GM12878 (cell line): ENCODE results near the gene GNB5. TPM values are rescaled to one million over a fixed set of nuclear protein-coding genes. Genes with fewer than 3 reads are reported as not detected.

Source experiments
- ATAC-seq: fragments of 200-7000 bp; cut with Tn5 transposase; 3 replicates; pipeline ENCODE4 v1.9.1; 2020; ENCODE audit warnings: mild to moderate bottlenecking, moderate library complexity
- BruUV-seq: library from RNA; stranded (reverse); fragments of 400-500 nt; replicated peaks from 2 replicates; lab custom pipeline; 2021; lab: Mats Ljungman, UMichigan
- CTCF ChIA-PET: fragments of 300-600 bp; sonication (Branson Sonifier 250); formaldehyde crosslinking; extraction: SDS; loops from one replicate; lab custom pipeline; 2021; ENCODE audit warnings: inconsistent platforms; lab: Yijun Ruan, JAX
- POLR2A ChIA-PET: fragments of 350-600 bp; formaldehyde crosslinking; extraction: SDS; loops from one replicate; lab custom pipeline; 2021; ENCODE audit warnings: inconsistent platforms; lab: Charles Lee
- RAD21 ChIA-PET: fragments of 300-600 bp; sonication (Branson Sonifier 250); formaldehyde crosslinking; loops from one replicate; lab custom pipeline; 2023; ENCODE audit warnings: antibody characterized with exemption; ENCODE audit not compliant: unreplicated experiment; lab: Charles Lee
- SMC1A ChIA-PET: fragments of 300-600 bp; sonication (Branson Sonifier 250); formaldehyde crosslinking; loops from one replicate; lab custom pipeline; 2023; ENCODE audit not compliant: unreplicated experiment, uncharacterized antibody; lab: Charles Lee
- DNase-seq: peaks from one replicate; pipeline ENCODE4 v3.0.0-alpha.2; 2011; ENCODE audit warnings: low read depth, low spot score
- FAIRE-seq: peaks from 3 replicates; lab custom pipeline; 2011; peaks lifted over from hg19 to GRCh38; lab: Jason Lieb, UNC
- H2AFZ ChIP-seq: 2 replicates; pipeline ENCODE4 v1.6.0; 2011; ENCODE audit warnings: low read depth, low read length, control low read depth; ENCODE audit not compliant: control insufficient read depth
- H3K27ac ChIP-seq: 2 replicates; pipeline ENCODE4 v1.5.1; 2011; ENCODE audit warnings: control low read depth; ENCODE audit not compliant: control insufficient read depth, insufficient read depth
- H3K27me3 ChIP-seq, 2 experiments: replicated peaks in 1 of 2; 2 replicates each; pipeline versions ENCODE4 v1.6.0 to v1.6.1; 2011; ENCODE audit warnings: low read length in 1 of 2; ENCODE audit not compliant: control insufficient read depth in 2 of 2, insufficient read depth in 2 of 2
- H3K36me3 ChIP-seq, 2 experiments: 2 replicates each; pipeline ENCODE4 v1.5.1; 2011; ENCODE audit warnings: low read length in 1 of 2; ENCODE audit not compliant: control insufficient read depth in 2 of 2, insufficient read depth in 2 of 2
- H3K4me1 ChIP-seq: 2 replicates; pipeline ENCODE4 v1.6.1; 2011; ENCODE audit warnings: mild to moderate bottlenecking, low read length, moderate library complexity, mixed read lengths; ENCODE audit not compliant: control insufficient read depth, insufficient read depth
- H3K4me2 ChIP-seq: 2 replicates; pipeline ENCODE4 v1.6.0; 2011; ENCODE audit warnings: control low read depth; ENCODE audit not compliant: control insufficient read depth, insufficient read depth
- H3K4me3 ChIP-seq: fragments of 200-600 bp; sonication (generic); 2 replicates; pipeline ENCODE4 v1.5.1; 2016
- H3K79me2 ChIP-seq: 2 replicates; pipeline ENCODE4 v1.6.0; 2011; ENCODE audit warnings: low read length; ENCODE audit not compliant: control insufficient read depth, insufficient read depth
- H3K9ac ChIP-seq: 2 replicates; pipeline ENCODE4 v1.8.0; 2011; ENCODE audit warnings: low read length, control low read depth, mixed read lengths; ENCODE audit not compliant: control insufficient read depth, insufficient read depth
- H3K9me3 ChIP-seq: replicated peaks from 3 replicates; pipeline ENCODE4 v1.5.1; 2011; ENCODE audit warnings: mild to moderate bottlenecking, low read length; ENCODE audit not compliant: control insufficient read depth, insufficient read depth
- H4K20me1 ChIP-seq: 2 replicates; pipeline ENCODE4 v1.6.0; 2011; ENCODE audit not compliant: control insufficient read depth, insufficient read depth
- ATF7 ChIP-seq: fragments of 450-650 bp; IDR thresholded peaks from 2 replicates; pipeline ENCODE4 v1.6.1; 2016; ENCODE audit warnings: low read depth, mild to moderate bottlenecking
- CEBPB ChIP-seq, 2 experiments: fragments of 150-350 bp in 1 of 2; IDR thresholded peaks; 2 replicates each; pipeline ENCODE4 v1.6.1; 2012 to 2014; ENCODE audit warnings: low read depth in 2 of 2, low read length in 2 of 2, borderline replicate concordance in 1 of 2, inconsistent platforms in 1 of 2
- EED ChIP-seq: sonication (generic); IDR thresholded peaks from 2 replicates; pipeline ENCODE4 v1.6.1; 2016; ENCODE audit warnings: antibody characterized with exemption, low read depth
- EP300 ChIP-seq, 2 experiments: fragments of 150-350 bp in 1 of 2; IDR thresholded peaks; 2 replicates each; pipeline ENCODE4 v1.6.1; 2011 to 2012; ENCODE audit warnings: low read depth in 2 of 2, low read length in 2 of 2, borderline replicate concordance in 1 of 2, improper control_type of control experiment in 1 of 2, inconsistent platforms in 1 of 2; ENCODE audit not compliant: control insufficient read depth in 1 of 2
- HDGF ChIP-seq: fragments of 450-650 bp; IDR thresholded peaks from 2 replicates; pipeline ENCODE4 v1.6.1; 2016; ENCODE audit warnings: antibody characterized with exemption
- IKZF1 ChIP-seq: fragments of 450-650 bp; conservative IDR thresholded peaks from 2 replicates; pipeline ENCODE4 v1.6.1; 2017; ENCODE audit warnings: antibody characterized with exemption, mild to moderate bottlenecking
- IKZF2 ChIP-seq, 2 experiments: fragments of 450-650 bp; IDR thresholded peaks; 2 replicates each; pipeline ENCODE4 v1.6.1; 2017; ENCODE audit warnings: mild to moderate bottlenecking in 2 of 2, moderate library complexity in 2 of 2
- IRF4 ChIP-seq: IDR thresholded peaks from 2 replicates; pipeline ENCODE4 v1.6.1; 2011; ENCODE audit warnings: low read depth, low read length
- MEF2B ChIP-seq: fragments of 450-650 bp; IDR thresholded peaks from 2 replicates; pipeline ENCODE4 v1.6.1; 2018; ENCODE audit warnings: mild to moderate bottlenecking, moderate library complexity; ENCODE audit not compliant: partially characterized antibody, poor library complexity, severe bottlenecking
- MXI1 ChIP-seq: fragments of 150-350 bp; IDR thresholded peaks from 2 replicates; pipeline ENCODE4 v1.6.1; 2011; ENCODE audit warnings: low read depth, mild to moderate bottlenecking, inconsistent platforms, low read length, improper control_type of control experiment
- NFXL1 ChIP-seq: fragments of 450-650 bp; IDR thresholded peaks from 2 replicates; pipeline ENCODE4 v1.6.1; 2017; ENCODE audit warnings: antibody characterized with exemption, mild to moderate bottlenecking, borderline replicate concordance
- NR2F1 ChIP-seq: fragments of 450-650 bp; conservative IDR thresholded peaks from 2 replicates; pipeline ENCODE4 v1.6.1; 2017; ENCODE audit warnings: mild to moderate bottlenecking
- PAX5 ChIP-seq: IDR thresholded peaks from 2 replicates; pipeline ENCODE4 v1.6.1; 2011; ENCODE audit warnings: low read depth, low read length, borderline replicate concordance
- PML ChIP-seq: IDR thresholded peaks from 2 replicates; pipeline ENCODE4 v1.6.1; 2012; ENCODE audit warnings: low read length, inconsistent platforms
- POLR2AphosphoS5 ChIP-seq: IDR thresholded peaks from 2 replicates; pipeline ENCODE4 v1.6.1; 2011; ENCODE audit warnings: mild to moderate bottlenecking, low read length, inconsistent platforms
- POU2F2 ChIP-seq: IDR thresholded peaks from 3 replicates; pipeline ENCODE4 v1.6.1; 2011; ENCODE audit warnings: low read depth, mild to moderate bottlenecking, low read length, borderline replicate concordance
- RFX5 ChIP-seq: IDR thresholded peaks from 2 replicates; pipeline ENCODE4 v1.6.1; 2011; ENCODE audit warnings: low read depth, low read length, improper control_type of control experiment
- SMAD1 ChIP-seq: fragments of 450-650 bp; IDR thresholded peaks from 2 replicates; pipeline ENCODE4 v1.6.1; 2018; ENCODE audit warnings: mild to moderate bottlenecking, low read depth; ENCODE audit not compliant: partially characterized antibody
- SP1 ChIP-seq: IDR thresholded peaks from one replicate; pipeline ENCODE4 v1.6.1; 2011; ENCODE audit warnings: low read depth, low read length
- ZNF207 ChIP-seq: fragments of 450-650 bp; IDR thresholded peaks from 2 replicates; pipeline ENCODE4 v1.6.1; 2014; ENCODE audit warnings: antibody characterized with exemption, mild to moderate bottlenecking, borderline replicate concordance
- ZNF384 ChIP-seq: IDR thresholded peaks from 2 replicates; pipeline ENCODE4 v1.6.1; 2012; ENCODE audit warnings: low read depth, mild to moderate bottlenecking, low read length, improper control_type of control experiment, borderline replicate concordance
- WGBS: methylation state at CpG from one replicate; pipeline ENCODE4 v1.1.6; 2016; ENCODE audit warnings: low lambda C conversion rate; ENCODE audit not compliant: insufficient replicate concordance, insufficient coverage; ENCODE audit errors: missing lambda C conversion rate; 5-methylcytosine and 5-hydroxymethylcytosine counted together
- in situ Hi-C: fragments of 300-500 bp; cut with MboI; formaldehyde crosslinking; loops from 9 replicates; pipeline ENCODE4 v1.14.3; 2018; ENCODE audit warnings: mixed read lengths
- intact Hi-C: fragments of 100-400 bp; cut with micrococcal nuclease; formaldehyde crosslinking; loops from one replicate; pipeline ENCODE4 v1.14.2; 2022; ENCODE audit not compliant: unreplicated experiment
- polyA plus RNA-seq, 11 experiments: library from polyadenylated mRNA; depleted of rRNA in 4 of 11; unstranded in 6 of 11; stranded (reverse) in 5 of 11; fragments of >200 nt; fragmentation: Nextera tagmentation in 4 of 11; fragmentation: Illumina TruSeq in 1 of 11; extraction: Ambion mirVana in 4 of 11; extraction: Trizol in 1 of 11; gene quantifications; 1 replicate in 1 of 11; 2 replicates in 10 of 11; pipeline versions ENCODE4 v1.2.1 to v1.2.3, GENCODE V29; 2011 to 2016; ENCODE audit warnings: inconsistent platforms in 2 of 11, missing spikeins in 2 of 11, low read depth in 1 of 11
- total RNA-seq, 4 experiments: library from RNA; depleted of rRNA in 3 of 4; stranded (reverse); fragments of >200 nt in 3 of 4; fragmentation: Illumina TruSeq in 1 of 4; extraction: Trizol in 1 of 4; gene quantifications; 2 replicates each; pipeline versions ENCODE4 v1.2.1 to v1.2.3, GENCODE V29; 2013 to 2021
- TF ChIP-seq, protein P1 (sequence below), 3 experiments: IDR thresholded peaks in 2 of 3; conservative IDR thresholded peaks in 1 of 3; 2 replicates each; pipeline ENCODE4 v1.5.1; 2011; ENCODE audit warnings: low read depth in 3 of 3, low read length in 3 of 3, mild to moderate bottlenecking in 3 of 3, control low read depth in 2 of 3, moderate library complexity in 2 of 3, inconsistent platforms in 1 of 3, mixed read lengths in 1 of 3; ENCODE audit not compliant: control insufficient read depth in 2 of 3, insufficient read depth in 1 of 3; ENCODE audit errors: extremely low read depth in 1 of 3

Gene GNB5
- total and polyA plus RNA-seq, 10 of the 15 experiments (the other 5 are each of a cell fraction or from before 2014, with no cell fraction given) = 2.4 to 25.9 (median 15.2) TPM

DNA sequence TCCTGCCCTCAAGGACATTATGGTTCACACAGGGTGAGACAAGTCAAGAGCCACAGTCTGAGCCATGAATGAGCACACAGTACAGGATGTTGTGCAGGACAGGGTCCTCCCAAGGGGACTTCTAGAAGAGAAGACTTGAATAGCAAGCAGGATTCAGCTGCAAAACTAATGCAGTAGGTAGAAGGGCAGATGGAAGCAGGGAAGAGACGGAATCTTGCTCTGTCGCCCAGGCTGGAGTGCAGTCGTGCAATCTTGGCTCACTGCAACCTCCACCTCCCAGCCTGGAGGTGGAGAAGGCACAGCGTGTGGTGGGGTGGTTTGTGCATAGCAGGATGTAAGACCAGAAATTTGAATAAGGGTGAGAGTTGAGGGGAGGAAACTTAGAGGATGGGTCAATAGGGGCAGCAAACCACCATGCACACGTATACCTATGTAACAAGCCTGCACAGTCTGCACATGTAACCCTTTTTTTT lies 86.6 kb downstream of the GNB5 start:
- in situ Hi-C loops (no loop called here), intact Hi-C loops (loop anchor here (10.0 kb wide), 1 partner anchor 370 kb away; the partner anchor contains the start of gene LYSMD2)
- H3K27ac ChIP-seq = no peak overlapping the region
- ChIA-PET SMC1A (interaction anchor here (0.7 to 12.5 kb wide), 9 partner anchors 7 to 128 kb away, joined by 3 to 272 read pairs (median 11); partner anchors contain the start of gene BCL2L10), RAD21 (interaction anchor here (1.0 to 11.8 kb wide), 9 partner anchors 8 to 97 kb away, joined by 3 to 203 read pairs (median 9); partner anchors contain the start of gene BCL2L10), POLR2A (interaction anchor here (0.6 to 8.9 kb wide), 10 partner anchors 8 to 133 kb away, joined by 3 to 151 read pairs (median 8); partner anchors contain the start of genes BCL2L10 and LEO1), CTCF (interaction anchor here (1.0 to 17.4 kb wide), 8 partner anchors 11 to 123 kb away, joined by 3 to 251 read pairs (median 8); no protein-coding TSS in a partner anchor)
- peaks cover 35% of the 10 kb centered on the region for H3K4me1 ChIP-seq
- peak overlapping the region; percentile 6 for H3K4me3 ChIP-seq
- BruUV-seq = no TSS peak
- peaks cover 5% of the 10 kb centered on the region for H3K79me2 ChIP-seq
- no peaks in the 10 kb centered on the region for H3K9me3 ChIP-seq
- peak; percentile 34 for ATAC-seq
- H3K36me3 ChIP-seq = no peaks in the 10 kb centered on the region
- no peaks in the 10 kb centered on the region for H4K20me1 ChIP-seq
- H2AFZ ChIP-seq = no peak overlapping the region; the same call in 1 of the 2 replicates
- no peak for FAIRE-seq
- H3K27me3 ChIP-seq = no peaks in the 10 kb centered on the region
- 6% methylated on average over 5 of the region's 5 CpGs for WGBS
- peak overlapping the region; percentile 67 for H3K4me2 ChIP-seq
- peak; percentile 84 for DNase-seq
- peak overlapping the region; percentile 27 for H3K9ac ChIP-seq
- 0 out of 2 replicates have a peak, but pooled peaks have one; percentile 34 for TF ChIP-seq PML
- no peak for TF ChIP-seq CEBPB (IDR thresholded peaks at IDR 0.05; ENCODE audit: borderline replicate concordance in 1 of 2, low read depth in 2 of 2, low read length in 2 of 2)
- TF ChIP-seq HDGF = peak; percentile 81; the same call in 1 of the 2 replicates
- peak; percentile 76; the same call in 1 of the 2 replicates for TF ChIP-seq ZNF384
- peak; percentile 54 for TF ChIP-seq IKZF1
- peak in 1 of 2 experiments; percentile 44; a peak in 1 of 4 replicates for TF ChIP-seq EP300 (IDR thresholded peaks at IDR 0.05; ENCODE audit: borderline replicate concordance in 1 of 2, control insufficient read depth in 1 of 2, low read depth in 2 of 2, low read length in 2 of 2)
- peak; percentile 44 for TF ChIP-seq MEF2B
- TF ChIP-seq, protein P1, sequence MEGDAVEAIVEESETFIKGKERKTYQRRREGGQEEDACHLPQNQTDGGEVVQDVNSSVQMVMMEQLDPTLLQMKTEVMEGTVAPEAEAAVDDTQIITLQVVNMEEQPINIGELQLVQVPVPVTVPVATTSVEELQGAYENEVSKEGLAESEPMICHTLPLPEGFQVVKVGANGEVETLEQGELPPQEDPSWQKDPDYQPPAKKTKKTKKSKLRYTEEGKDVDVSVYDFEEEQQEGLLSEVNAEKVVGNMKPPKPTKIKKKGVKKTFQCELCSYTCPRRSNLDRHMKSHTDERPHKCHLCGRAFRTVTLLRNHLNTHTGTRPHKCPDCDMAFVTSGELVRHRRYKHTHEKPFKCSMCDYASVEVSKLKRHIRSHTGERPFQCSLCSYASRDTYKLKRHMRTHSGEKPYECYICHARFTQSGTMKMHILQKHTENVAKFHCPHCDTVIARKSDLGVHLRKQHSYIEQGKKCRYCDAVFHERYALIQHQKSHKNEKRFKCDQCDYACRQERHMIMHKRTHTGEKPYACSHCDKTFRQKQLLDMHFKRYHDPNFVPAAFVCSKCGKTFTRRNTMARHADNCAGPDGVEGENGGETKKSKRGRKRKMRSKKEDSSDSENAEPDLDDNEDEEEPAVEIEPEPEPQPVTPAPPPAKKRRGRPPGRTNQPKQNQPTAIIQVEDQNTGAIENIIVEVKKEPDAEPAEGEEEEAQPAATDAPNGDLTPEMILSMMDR (IDR thresholded peaks at IDR 0.05 in 2 of 3, conservative IDR thresholded peaks at IDR 0.05 in 1 of 3; ENCODE audit: control insufficient read depth in 2 of 3, extremely low read depth in 1 of 3, insufficient read depth in 1 of 3, low read depth in 3 of 3, low read length in 3 of 3) = peak in 2 of 3 experiments; percentile 5 to 18; a peak in 1 of 6 replicates
- TF ChIP-seq NR2F1 = peak; percentile 68; the same call in 1 of the 2 replicates
- peak; percentile 48; the same call in 1 of the 2 replicates for TF ChIP-seq PAX5
- TF ChIP-seq POLR2AphosphoS5 = peak; percentile 78; the same call in 1 of the 2 replicates
- TF ChIP-seq IRF4 = no peak
- TF ChIP-seq NFXL1 = no peak
- TF ChIP-seq SP1 = peak; percentile 56
- TF ChIP-seq MXI1 = 0 out of 2 replicates have a peak, but pooled peaks have one; percentile 36
- no peak for TF ChIP-seq RFX5
- peak; percentile 68 for TF ChIP-seq SMAD1
- TF ChIP-seq IKZF2 (IDR thresholded peaks at IDR 0.05) = peak; percentile 62 to 72; a peak in 3 of 4 replicates
- peak; percentile 48; the same call in 1 of the 2 replicates for TF ChIP-seq EED
- peak; percentile 86; the same call in 2 of the 3 replicates for TF ChIP-seq POU2F2
- 0 out of 2 replicates have a peak, but pooled peaks have one; percentile 44 for TF ChIP-seq ATF7
- TF ChIP-seq ZNF207 = no peak
